Measurements from ENCODE around the gene UGT1A4. TPM values are rescaled to one million over a fixed set of nuclear protein-coding genes. Genes with fewer than 3 reads are reported as not detected.

UGT1A4 gene
- total and polyA plus RNA-seq, 2 of the 8 experiments (the other 6 are each of a cell fraction or from before 2014, with no cell fraction given), result not detected

- Histone ChIP-seq H3K9ac (replicated peaks in 1 of 4; ENCODE audit: extremely low read depth in 1 of 4, low read depth in 3 of 4, low read length in 3 of 4) (no peak overlapping the region), H3K79me1 (ENCODE audit: low read depth, low read length) (no peaks in the 10 kb centered on the region), H4K8ac (ENCODE audit: extremely low read depth, insufficient read depth, low read length) (no peak overlapping the region), H3K4me2 (ENCODE audit: insufficient read depth in 1 of 2, low read depth in 2 of 2, low read length in 2 of 2) (no peak overlapping the region), H4K20me1 (replicated peaks in 1 of 2; ENCODE audit: control insufficient read depth in 1 of 2, insufficient read depth in 2 of 2, low read length in 2 of 2) (no peaks in the 10 kb centered on the region), H3K27ac (ENCODE audit: low read depth, low read length) (no peak overlapping the region), H3K4ac (replicated peaks; ENCODE audit: insufficient read length, low read depth, low read length) (no peak overlapping the region), H3K56ac (replicated peaks; ENCODE audit: insufficient read length, low read depth, low read length) (no peak overlapping the region), H3K23ac (ENCODE audit: insufficient read length) (no peak overlapping the region), H2BK15ac (ENCODE audit: low read length) (no peak overlapping the region), H3K4me1 (replicated peaks in 1 of 4; ENCODE audit: control insufficient read depth in 3 of 4, insufficient read depth in 4 of 4, low read length in 3 of 4) (no peaks in the 10 kb centered on the region), H4K91ac (replicated peaks; ENCODE audit: insufficient read length, low read length) (no peak overlapping the region), H3K27me3 (replicated peaks in 1 of 4; ENCODE audit: control insufficient read depth in 3 of 4, extremely low read depth in 1 of 4, insufficient read depth in 3 of 4, low read length in 3 of 4) (no peaks in the 10 kb centered on the region), H3K23me2 (ENCODE audit: low read depth, low read length) (no peaks in the 10 kb centered on the region; the same call in 1 of the 2 replicates), H2BK5ac (ENCODE audit: low read depth, low read length) (no peak overlapping the region), H3K18ac (ENCODE audit: extremely low read depth, low read length) (no peak overlapping the region), H3K4me3 (ENCODE audit: extremely low read depth in 1 of 4, insufficient read depth in 2 of 4, low read depth in 3 of 4, low read length in 4 of 4) (no peak overlapping the region), H3K14ac (ENCODE audit: insufficient read length) (no peak overlapping the region), H2BK12ac (ENCODE audit: low read depth, low read length) (no peak overlapping the region), H2AK5ac (ENCODE audit: low read depth, low read length) (no peak overlapping the region), H2AFZ (ENCODE audit: low read length) (no peak overlapping the region), H3K36me3 (ENCODE audit: control insufficient read depth in 2 of 4, insufficient read depth in 4 of 4, low read length in 3 of 4) (no peaks in the 10 kb centered on the region), H3K9me3 (ENCODE audit: insufficient read depth in 2 of 2, low read depth in 1 of 2, low read length in 1 of 2) (peaks cover 9% of the 10 kb centered on the region in 2 experiments; a peak in 3 of 4 replicates), H2BK20ac (ENCODE audit: low read length) (no peak overlapping the region), H4K5ac (ENCODE audit: insufficient read length, low read depth, low read length) (no peak overlapping the region), H2BK120ac (replicated peaks; ENCODE audit: low read depth, low read length) (no peak overlapping the region), H3K79me2 (ENCODE audit: control insufficient read depth in 1 of 2, insufficient read depth in 2 of 2, low read length in 2 of 2) (no peaks in the 10 kb centered on the region)
- 86 to 100% methylated on average over 1 to 4 of the region's 4 CpGs for WGBS, 2 experiments (ENCODE audit: extremely low coverage in 1 of 2, insufficient coverage in 1 of 2, insufficient read length in 1 of 2, insufficient replicate concordance in 2 of 2, low coverage in 1 of 2, low lambda C conversion rate in 2 of 2, missing lambda C conversion rate in 1 of 2)
- ChIA-PET CTCF (ENCODE audit: partially characterized antibody) (no interaction called here), POLR2A (ENCODE audit: partially characterized antibody) (no interaction called here)
- no peak for DNase-seq (ENCODE audit: low read depth in 1 of 2, low spot score in 2 of 2)
- no peak for FAIRE-seq
- TF ChIP-seq KDM1A (IDR thresholded peaks at IDR 0.05; ENCODE audit: borderline replicate concordance, low read length) (no peak), USF2 (IDR thresholded peaks at IDR 0.05; ENCODE audit: low read length) (no peak), SP4 (IDR thresholded peaks at IDR 0.05; ENCODE audit: low read length) (no peak), NANOG (IDR thresholded peaks at IDR 0.05; ENCODE audit: insufficient read depth, low read depth, low read length, poor library complexity, severe bottlenecking) (no peak), JUN (IDR thresholded peaks at IDR 0.05; ENCODE audit: low read depth, low read length) (no peak), HDAC6 (IDR thresholded peaks at IDR 0.05; ENCODE audit: low read depth, low read length) (no peak), SUZ12 (IDR thresholded peaks at IDR 0.05; ENCODE audit: low read length) (no peak), BRCA1 (IDR thresholded peaks at IDR 0.05; ENCODE audit: low read depth, low read length) (no peak), SIRT6 (IDR thresholded peaks at IDR 0.05; ENCODE audit: low read length) (no peak), SP1 (IDR thresholded peaks at IDR 0.05; ENCODE audit: low read depth, low read length) (no peak), GABPA (IDR thresholded peaks at IDR 0.05; ENCODE audit: borderline replicate concordance, insufficient read depth, low read length) (no peak), EGR1 (IDR thresholded peaks at IDR 0.05; ENCODE audit: borderline replicate concordance, low read depth, low read length) (no peak), BACH1 (IDR thresholded peaks at IDR 0.05; ENCODE audit: low read length) (no peak), EZH2 (IDR thresholded peaks at IDR 0.05; ENCODE audit: low read depth, low read length, severe bottlenecking) (no peak)
These were observed 62.2 kb downstream of the UGT1A4 start for GRCh38 chr2:233780771-233781170.
